HG02678 (cell line): ENCODE results near the gene DEFB121.
"Not testable (repeated sequence)": the region's sequence is repeated elsewhere in the genome, so short reads cannot be mapped to it uniquely, and the experiment has no call there.

ENCODE experiments used
- ATAC-seq: cut with Tn5 transposase; IDR thresholded peaks from one replicate; pipeline ENCODE4 v1.9.1; 2021; ENCODE audit warnings: mild to moderate bottlenecking, moderate library complexity; ENCODE audit not compliant: unreplicated experiment

DEFB121 gene

DNA sequence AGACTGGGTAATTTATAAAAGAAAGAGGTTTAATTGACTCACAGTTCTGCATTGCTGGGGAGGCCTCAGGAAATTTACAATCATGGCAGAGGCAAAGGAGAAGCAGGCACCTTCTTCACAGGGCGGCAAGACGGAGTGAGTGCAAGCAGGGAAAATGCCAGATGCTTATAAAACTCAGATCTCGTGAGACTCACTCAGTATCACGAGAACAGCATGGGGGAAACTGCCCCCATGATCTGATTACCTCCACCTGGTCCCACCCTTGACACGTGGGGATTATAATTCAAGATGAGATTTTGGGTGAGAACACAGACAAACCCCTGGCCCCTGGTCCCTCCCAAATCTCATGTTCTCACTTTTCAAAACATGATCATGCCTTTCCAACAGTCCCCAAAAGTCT, 41.7 kb downstream of the DEFB121 start:
- not testable (repeated sequence) for ATAC-seq

DNA sequence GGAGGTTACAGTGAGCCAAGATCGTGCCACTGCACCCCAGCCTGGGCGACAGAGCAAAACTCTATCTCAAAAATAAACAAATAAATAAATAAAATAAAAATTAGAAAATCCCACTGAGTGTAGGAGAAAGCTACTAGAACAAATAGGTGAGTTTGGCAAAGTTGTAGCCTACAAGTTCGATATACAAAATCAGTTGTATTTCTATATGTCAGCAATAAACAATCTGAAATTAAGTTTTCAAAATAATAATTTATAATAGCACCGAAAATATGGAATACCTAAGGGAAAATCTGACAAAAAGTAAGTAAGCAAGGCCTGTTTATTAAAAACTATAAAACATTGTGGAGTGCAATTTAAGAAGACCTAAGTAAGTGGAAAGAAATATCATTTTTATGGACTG, 42.7 kb downstream of the DEFB121 start:
- no peak for ATAC-seq

DNA sequence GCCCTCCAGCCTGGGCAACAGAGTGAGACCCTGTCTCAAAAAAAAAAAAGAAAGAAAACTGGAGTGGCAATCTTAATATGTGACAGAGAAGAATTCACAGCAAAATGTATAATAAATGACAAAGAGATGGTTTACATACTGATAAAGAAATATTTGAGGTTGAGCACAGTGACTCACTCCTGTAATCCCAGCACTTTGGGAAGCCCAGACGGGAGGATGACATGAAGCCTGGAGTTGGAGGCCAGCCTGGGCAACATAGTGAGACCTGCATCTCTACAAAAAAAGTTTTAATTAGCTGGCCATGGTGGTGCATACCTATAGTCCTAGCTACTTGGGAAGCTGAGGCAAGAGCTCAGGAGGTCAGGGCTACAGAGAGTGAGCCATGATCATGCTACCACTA, 50.0 kb downstream of the DEFB121 start:
- ATAC-seq = no peak
